Muscle of arm (tissue), 12 donors: Measurements from ENCODE around the gene PLA2G3. TPM values are rescaled to one million over a fixed set of nuclear protein-coding genes. Genes with fewer than 3 reads are reported as not detected.
"Not testable (repeated sequence)": the region's sequence is repeated elsewhere in the genome, so short reads cannot be mapped to it uniquely, and the experiment has no call there.

Experiments
- DNase-seq: peaks from one replicate; pipeline ENCODE4 v3.0.0-alpha.2; 2013
- polyA plus RNA-seq, 12 donors: library from polyadenylated mRNA; unstranded; fragments of 120-200 nt; gene quantifications; one replicate each; pipeline ENCODE4 v1.2.1, GENCODE V29; 2013; ENCODE audit not compliant: insufficient read length in 12 of 12

PLA2G3 gene
- polyA plus RNA-seq, 12 donors: 0.14 TPM; not detected in 11

GRCh38 chr22:31122532-31123291 lies 17.6 kb downstream of the PLA2G3 start, which contains the start of gene INPP5J:
TSS of gene INPP5J (plus strand) at chr22:31122966. CDS start at chr22:31123015, 49 bp downstream.
- no peak for DNase-seq

- DNase-seq: no peak
Measured at GRCh38 chr22:31122196-31122531, 18.1 kb downstream of the PLA2G3 start.

GRCh38 chr22:31121403-31121802 lies 18.9 kb downstream of the PLA2G3 start:
- no peak for DNase-seq

GRCh38 chr22:31120642-31121041 lies 19.7 kb downstream of the PLA2G3 start:
- no peak for DNase-seq

- no peak for DNase-seq
Measured at GRCh38 chr22:31120230-31120629, 20.1 kb downstream of the PLA2G3 start.

- DNase-seq: no peak
Measured at GRCh38 chr22:31119026-31119717, 21.1 kb downstream of the PLA2G3 start.

GRCh38 chr22:31118046-31118820 lies 22.1 kb downstream of the PLA2G3 start:
- no peak for DNase-seq

GRCh38 chr22:31112547-31113091 lies 27.7 kb downstream of the PLA2G3 start:
- DNase-seq: not testable (repeated sequence)

GRCh38 chr22:31107894-31108218 lies 32.5 kb downstream of the PLA2G3 start:
- DNase-seq: no peak

GRCh38 chr22:31107178-31107893 lies 33.0 kb downstream of the PLA2G3 start, which contains the start of gene SELENOM:
TSS of gene SELENOM (minus strand) at chr22:31107568. CDS start at chr22:31107505, 63 bp downstream.
- peak; percentile 95 for DNase-seq

- DNase-seq: no peak
Measured at GRCh38 chr22:31106731-31107177, 33.6 kb downstream of the PLA2G3 start.

GRCh38 chr22:31106001-31106571 lies 34.2 kb downstream of the PLA2G3 start:
- DNase-seq: no peak

- no peak for DNase-seq
Measured at GRCh38 chr22:31105282-31105929, 34.9 kb downstream of the PLA2G3 start.

- no peak for DNase-seq
Measured at GRCh38 chr22:31104869-31105268, 35.4 kb downstream of the PLA2G3 start.

GRCh38 chr22:31103899-31104694 lies 36.2 kb downstream of the PLA2G3 start:
- DNase-seq: no peak

GRCh38 chr22:31103111-31103510 lies 37.2 kb downstream of the PLA2G3 start:
- DNase-seq: no peak

GRCh38 chr22:31102441-31103081 lies 37.7 kb downstream of the PLA2G3 start:
- DNase-seq: no peak

- no peak for DNase-seq
Measured at GRCh38 chr22:31100762-31101525, 39.4 kb downstream of the PLA2G3 start.
